ENCODE results near the gene U2AF1L4. TPM values are rescaled to one million over a fixed set of nuclear protein-coding genes. Genes with fewer than 3 reads are reported as not detected.

The U2AF1L4 gene
- total RNA-seq, 1 experiment from 2014 or later: 14.3 TPM

- Histone ChIP-seq H3K27ac (no peak overlapping the region), H3K27me3 (ENCODE audit: insufficient read depth, low read depth) (no peaks in the 10 kb centered on the region), H3K4me2 (no peak overlapping the region), H3K4me3 (no peak overlapping the region), H3K79me2 (ENCODE audit: low read depth) (peaks cover 16% of the 10 kb centered on the region), H3K4me1 (replicated peaks; ENCODE audit: insufficient read depth) (peaks cover 19% of the 10 kb centered on the region), H4K20me1 (ENCODE audit: insufficient read depth) (peaks cover 4% of the 10 kb centered on the region; the same call in 1 of the 2 replicates), H3K36me3 (ENCODE audit: low read depth) (no peaks in the 10 kb centered on the region; the same call in 1 of the 2 replicates), H3K9me2 (ENCODE audit: insufficient read depth) (no peaks in the 10 kb centered on the region), H2AFZ (no peak overlapping the region), H3F3A (ENCODE audit: insufficient read depth, low read depth) (peaks cover 8% of the 10 kb centered on the region; the same call in 1 of the 2 replicates), H3K9me3 (ENCODE audit: insufficient read depth, low read depth) (no peaks in the 10 kb centered on the region)
- BruUV-seq (replicated peaks): no TSS peak
- DNase-seq: no peak
- TF ChIP-seq CTCF (conservative IDR thresholded peaks at IDR 0.05): no peak
- TF ChIP-seq EZH2 (IDR thresholded peaks at IDR 0.05; ENCODE audit: low read depth): no peak
- intact Hi-C loops (cut with micrococcal nuclease; ENCODE audit: unreplicated experiment): no loop called here
- ChIA-PET POLR2A (ENCODE audit: unreplicated experiment) (no interaction called here), CTCF (no interaction called here)
Observed at GRCh38 chr19:35755131-35755549, 9.9 kb upstream of the U2AF1L4 start.

GRCh38 chr19:35754370-35755130, 9.3 kb upstream of the U2AF1L4 start:
- Histone ChIP-seq H4K20me1 (ENCODE audit: insufficient read depth) (peaks cover 4% of the 10 kb centered on the region; the same call in 1 of the 2 replicates), H3K36me3 (ENCODE audit: low read depth) (no peaks in the 10 kb centered on the region), H3K27me3 (ENCODE audit: insufficient read depth, low read depth) (no peaks in the 10 kb centered on the region), H3K9me3 (ENCODE audit: insufficient read depth, low read depth) (no peaks in the 10 kb centered on the region), H3F3A (ENCODE audit: insufficient read depth, low read depth) (peaks cover 13% of the 10 kb centered on the region; the same call in 1 of the 2 replicates), H3K4me1 (replicated peaks; ENCODE audit: insufficient read depth) (peaks cover 25% of the 10 kb centered on the region), H3K4me3 (no peak overlapping the region), H3K4me2 (no peak overlapping the region), H3K9me2 (ENCODE audit: insufficient read depth) (no peaks in the 10 kb centered on the region), H3K27ac (no peak overlapping the region), H3K79me2 (ENCODE audit: low read depth) (peaks cover 14% of the 10 kb centered on the region), H2AFZ (no peak overlapping the region)
- ChIA-PET CTCF (no interaction called here), POLR2A (ENCODE audit: unreplicated experiment) (no interaction called here)
- intact Hi-C loops (cut with micrococcal nuclease; ENCODE audit: unreplicated experiment): no loop called here
- no peak for TF ChIP-seq CTCF (conservative IDR thresholded peaks at IDR 0.05)
- TF ChIP-seq EZH2 (IDR thresholded peaks at IDR 0.05; ENCODE audit: low read depth): no peak
- DNase-seq: no peak
- no TSS peak for BruUV-seq (replicated peaks)

- no peak overlapping the region for H2AFZ ChIP-seq
- no peaks in the 10 kb centered on the region for H3K9me2 ChIP-seq (ENCODE audit: insufficient read depth)
- TF ChIP-seq EZH2 (IDR thresholded peaks at IDR 0.05; ENCODE audit: low read depth) (no peak), CTCF (conservative IDR thresholded peaks at IDR 0.05) (no peak)
- H3K4me1 ChIP-seq (replicated peaks; ENCODE audit: insufficient read depth): peaks cover 25% of the 10 kb centered on the region
- H3K4me2 ChIP-seq: no peak overlapping the region
- DNase-seq: no peak
- no peak overlapping the region for H3K27ac ChIP-seq
- peaks cover 13% of the 10 kb centered on the region for H3K79me2 ChIP-seq (ENCODE audit: low read depth)
- peaks cover 13% of the 10 kb centered on the region; the same call in 1 of the 2 replicates for H3F3A ChIP-seq (ENCODE audit: insufficient read depth, low read depth)
- H3K36me3 ChIP-seq (ENCODE audit: low read depth): no peaks in the 10 kb centered on the region
- intact Hi-C loops (cut with micrococcal nuclease; ENCODE audit: unreplicated experiment): no loop called here
- H3K4me3 ChIP-seq: no peak overlapping the region
- H3K9me3 ChIP-seq (ENCODE audit: insufficient read depth, low read depth): no peaks in the 10 kb centered on the region
- no peaks in the 10 kb centered on the region for H3K27me3 ChIP-seq (ENCODE audit: insufficient read depth, low read depth)
- no TSS peak for BruUV-seq (replicated peaks)
- ChIA-PET POLR2A (ENCODE audit: unreplicated experiment) (no interaction called here), CTCF (no interaction called here)
- peaks cover 2% of the 10 kb centered on the region; the same call in 1 of the 2 replicates for H4K20me1 ChIP-seq (ENCODE audit: insufficient read depth)
Observed at GRCh38 chr19:35753634-35754369, 8.6 kb upstream of the U2AF1L4 start.
